Nephron (organoid): ENCODE data around the gene ETV3.
"Not testable (repeated sequence)": the region's sequence is repeated elsewhere in the genome, so short reads cannot be mapped to it uniquely, and the experiment has no call there.

ENCODE experiments used
- H3K27ac Mint-ChIP-seq, 3 experiments: 2 replicates each; pipeline ENCODE4 v1.8.0; 2020; ENCODE audit warnings: mixed read lengths in 3 of 3, mild to moderate bottlenecking in 2 of 3, moderate library complexity in 1 of 3
- H3K27me3 Mint-ChIP-seq: 2 replicates; pipeline ENCODE4 v1.8.0; 2021; ENCODE audit warnings: low read depth, mild to moderate bottlenecking, moderate library complexity, mixed read lengths
- H3K36me3 Mint-ChIP-seq: 2 replicates; pipeline ENCODE4 v1.8.0; 2020; ENCODE audit warnings: low read depth, mixed read lengths
- H3K4me1 Mint-ChIP-seq: 2 replicates; pipeline ENCODE4 v1.8.0; 2020; ENCODE audit warnings: mixed read lengths
- H3K4me3 Mint-ChIP-seq, 3 experiments: 2 replicates each; pipeline ENCODE4 v1.8.0; 2020; ENCODE audit warnings: mild to moderate bottlenecking in 3 of 3, mixed read lengths in 3 of 3, moderate library complexity in 2 of 3
- H3K9me3 Mint-ChIP-seq: 2 replicates; pipeline ENCODE4 v1.8.0; 2020; ENCODE audit warnings: mixed read lengths
- TF ChIP-seq, protein P1 (sequence below), 3 experiments: fragments of 200-600 bp; sonication (generic); IDR thresholded peaks; one replicate each; pipeline ENCODE4 v1.5.0; 2021; ENCODE audit warnings: antibody characterized with exemption in 3 of 3; ENCODE audit not compliant: unreplicated experiment in 3 of 3

The ETV3 gene

DNA sequence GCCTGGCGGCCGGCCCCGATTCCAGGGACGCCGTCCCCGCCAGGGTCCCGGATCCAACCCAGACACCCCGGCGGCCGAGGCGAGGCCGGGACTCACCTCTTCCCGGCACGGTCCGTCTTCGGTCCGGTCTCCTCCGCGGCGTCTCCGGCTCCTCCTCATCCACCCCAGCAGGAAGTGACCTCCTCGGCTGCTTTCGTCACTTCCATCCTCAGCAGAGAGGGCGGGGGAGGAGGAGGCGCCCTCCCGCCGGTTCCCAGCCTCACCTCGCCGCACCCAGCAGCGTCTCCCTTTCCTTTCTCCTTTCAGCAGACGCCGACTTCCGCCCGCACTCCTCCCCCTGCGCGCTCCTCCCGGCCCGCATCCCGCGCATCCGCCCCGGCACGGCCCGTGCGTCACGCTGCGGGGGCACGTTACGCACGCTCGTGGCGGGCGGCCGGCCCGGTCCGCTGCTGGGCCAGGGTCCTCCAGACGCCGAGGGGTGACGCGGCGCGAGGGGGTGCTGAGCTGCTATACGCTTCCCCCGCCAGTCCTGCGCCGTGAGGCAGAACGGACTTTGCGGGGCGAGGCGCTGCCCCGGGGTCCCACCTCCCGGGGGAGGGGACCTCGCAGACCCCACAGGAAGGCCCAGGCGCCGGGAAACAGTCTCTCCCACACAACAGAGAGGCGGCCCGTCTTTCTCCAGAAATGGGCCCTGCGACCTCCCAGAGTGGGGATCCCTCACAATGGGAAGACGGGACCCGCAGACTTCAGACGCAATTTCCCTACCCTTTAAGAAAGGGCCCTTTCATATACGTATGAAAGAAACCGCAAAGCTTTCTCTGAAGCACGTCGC, at the start of gene ETV3:
TSS of gene ETV3 (minus strand) at position 176 of the 832 bp plus-strand sequence. CDS start 2,043 bp downstream, outside the sequence.
- Mint-ChIP-seq H3K4me3 (peak within 1 kb of the TSS; percentile 92 to 98 (median 98)), H3K27ac (peak within 1 kb of the TSS; percentile 99 to 100 (median 99))

DNA sequence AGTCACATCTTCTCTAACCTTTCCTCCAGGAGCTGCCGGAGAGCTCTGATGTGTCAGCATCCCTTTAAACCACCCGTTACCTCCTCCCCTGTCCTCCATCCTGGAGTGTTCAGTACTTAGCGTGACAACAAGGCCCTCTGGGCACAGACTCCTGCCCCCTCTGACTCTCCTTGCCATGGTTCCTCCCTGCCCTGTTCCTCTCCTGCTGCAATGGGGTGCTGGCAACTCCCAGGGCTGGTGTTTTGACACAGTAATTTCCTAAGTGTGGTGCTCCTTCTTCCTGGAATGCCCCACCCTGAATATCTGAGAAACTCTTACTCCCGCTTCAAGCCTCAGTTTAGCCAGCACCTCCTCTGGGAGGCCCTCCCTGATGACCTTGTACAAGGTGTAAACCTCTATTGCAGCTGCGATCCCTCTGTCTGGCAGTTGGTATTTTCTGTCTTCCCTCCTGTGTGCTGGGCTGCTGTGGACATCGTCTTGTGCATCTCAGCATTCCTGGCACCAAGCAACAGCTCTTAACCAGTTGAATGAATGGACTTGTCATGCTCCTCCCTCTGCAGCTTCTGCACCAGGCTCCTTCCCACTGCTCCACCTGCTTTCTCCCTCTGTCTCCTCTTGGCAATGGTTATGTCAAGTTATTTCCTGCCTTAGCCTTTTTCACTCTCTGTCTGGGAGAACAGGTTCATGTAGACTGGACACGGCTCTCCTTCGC, 48.2 kb upstream of the ETV3 start:
- TF ChIP-seq, protein P1, sequence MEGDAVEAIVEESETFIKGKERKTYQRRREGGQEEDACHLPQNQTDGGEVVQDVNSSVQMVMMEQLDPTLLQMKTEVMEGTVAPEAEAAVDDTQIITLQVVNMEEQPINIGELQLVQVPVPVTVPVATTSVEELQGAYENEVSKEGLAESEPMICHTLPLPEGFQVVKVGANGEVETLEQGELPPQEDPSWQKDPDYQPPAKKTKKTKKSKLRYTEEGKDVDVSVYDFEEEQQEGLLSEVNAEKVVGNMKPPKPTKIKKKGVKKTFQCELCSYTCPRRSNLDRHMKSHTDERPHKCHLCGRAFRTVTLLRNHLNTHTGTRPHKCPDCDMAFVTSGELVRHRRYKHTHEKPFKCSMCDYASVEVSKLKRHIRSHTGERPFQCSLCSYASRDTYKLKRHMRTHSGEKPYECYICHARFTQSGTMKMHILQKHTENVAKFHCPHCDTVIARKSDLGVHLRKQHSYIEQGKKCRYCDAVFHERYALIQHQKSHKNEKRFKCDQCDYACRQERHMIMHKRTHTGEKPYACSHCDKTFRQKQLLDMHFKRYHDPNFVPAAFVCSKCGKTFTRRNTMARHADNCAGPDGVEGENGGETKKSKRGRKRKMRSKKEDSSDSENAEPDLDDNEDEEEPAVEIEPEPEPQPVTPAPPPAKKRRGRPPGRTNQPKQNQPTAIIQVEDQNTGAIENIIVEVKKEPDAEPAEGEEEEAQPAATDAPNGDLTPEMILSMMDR (IDR thresholded peaks at IDR 0.05; ENCODE audit: unreplicated experiment in 3 of 3), result no peak
- no peak overlapping the region for H3K4me3 Mint-ChIP-seq
- H3K4me1 Mint-ChIP-seq, result peaks cover 4% of the 10 kb centered on the region
- H3K9me3 Mint-ChIP-seq, result no peaks in the 10 kb centered on the region
- H3K27ac Mint-ChIP-seq, result no peak overlapping the region
- H3K36me3 Mint-ChIP-seq, result no peaks in the 10 kb centered on the region
- peaks cover 15% of the 10 kb centered on the region for H3K27me3 Mint-ChIP-seq

More for the DNA sequence above, at the start of gene ETV3:
- peaks cover 30% of the 10 kb centered on the region for H3K36me3 Mint-ChIP-seq
- H3K27me3 Mint-ChIP-seq, result no peaks in the 10 kb centered on the region
- peaks cover 44% of the 10 kb centered on the region for H3K4me1 Mint-ChIP-seq
- TF ChIP-seq, protein P1 (IDR thresholded peaks at IDR 0.05; ENCODE audit: unreplicated experiment in 3 of 3), result no peak
- no peaks in the 10 kb centered on the region for H3K9me3 Mint-ChIP-seq

DNA sequence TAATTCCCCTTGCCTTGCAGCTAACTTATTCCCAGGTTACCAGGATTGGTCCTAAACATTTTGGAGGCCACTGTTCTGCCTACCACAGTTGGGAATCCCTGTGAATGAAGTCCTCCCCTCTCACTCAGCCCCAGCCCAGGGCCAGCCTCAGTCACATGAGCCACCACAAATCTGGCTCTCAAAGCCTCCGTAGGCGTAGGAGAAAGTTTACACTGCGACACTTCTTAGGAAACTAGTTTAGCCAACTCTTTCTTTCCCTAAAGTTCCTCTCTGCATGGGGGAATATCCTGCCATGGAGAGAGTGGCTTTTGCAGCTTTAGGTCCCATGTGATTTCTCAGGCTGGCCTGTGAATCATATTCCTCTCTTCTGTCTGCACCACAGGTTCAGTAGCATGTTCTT, 45.7 kb upstream of the ETV3 start:
- TF ChIP-seq, protein P1 (IDR thresholded peaks at IDR 0.05; ENCODE audit: unreplicated experiment in 3 of 3), result no peak
- Mint-ChIP-seq H3K4me1 (peaks cover 11% of the 10 kb centered on the region), H3K27me3 (peaks cover 11% of the 10 kb centered on the region), H3K36me3 (no peaks in the 10 kb centered on the region), H3K9me3 (no peaks in the 10 kb centered on the region), H3K4me3 (no peak overlapping the region), H3K27ac (no peak overlapping the region)

DNA sequence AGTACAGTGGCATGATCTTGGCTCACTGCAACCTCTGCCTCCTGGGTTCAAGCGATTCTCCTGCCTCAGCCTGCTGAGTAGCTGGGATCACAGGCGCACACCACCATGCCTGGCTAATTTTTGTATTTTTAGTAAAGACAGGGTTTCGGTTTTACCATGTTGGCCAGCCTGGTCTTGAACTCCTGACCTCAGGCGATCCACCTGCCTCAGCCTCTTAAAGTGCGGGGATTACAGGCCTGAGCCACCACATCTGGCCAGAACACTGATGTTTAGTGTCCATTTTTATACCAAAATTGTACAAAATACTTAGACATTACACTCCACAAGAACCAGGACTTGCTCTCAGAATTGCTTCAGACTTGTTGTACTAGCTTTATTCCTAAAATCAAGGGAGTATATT, 44.2 kb upstream of the ETV3 start:
- H3K27me3 Mint-ChIP-seq, result peaks cover 11% of the 10 kb centered on the region
- H3K9me3 Mint-ChIP-seq, H3K27ac Mint-ChIP-seq, H3K36me3 Mint-ChIP-seq, H3K4me3 Mint-ChIP-seq: not testable (repeated sequence)
- peaks cover 11% of the 10 kb centered on the region for H3K4me1 Mint-ChIP-seq

DNA sequence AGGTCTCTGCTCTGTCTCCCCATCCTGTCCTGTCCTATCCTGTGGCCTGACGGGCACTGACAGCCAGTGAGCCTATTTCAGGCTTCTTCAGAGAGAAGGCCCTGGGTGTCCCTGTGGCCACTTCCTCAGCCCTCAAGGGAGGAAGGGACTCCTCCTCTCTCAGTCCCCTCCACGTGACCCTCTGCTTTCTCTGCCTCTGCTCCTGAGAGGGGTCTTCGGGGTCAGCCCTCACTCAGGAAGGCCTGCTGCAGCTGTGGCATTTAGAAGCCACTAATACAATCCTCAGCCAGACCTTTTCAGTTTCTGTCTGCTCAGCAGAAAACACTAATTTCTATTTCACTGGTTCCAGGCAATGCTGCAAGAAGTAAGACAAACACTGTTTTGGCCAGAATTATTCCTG, 43.6 kb upstream of the ETV3 start:
- H3K9me3 Mint-ChIP-seq, result no peaks in the 10 kb centered on the region
- TF ChIP-seq, protein P1 (IDR thresholded peaks at IDR 0.05; ENCODE audit: unreplicated experiment in 3 of 3), result no peak
- no peak overlapping the region for H3K4me3 Mint-ChIP-seq
- H3K4me1 Mint-ChIP-seq, result peaks cover 11% of the 10 kb centered on the region
- H3K27me3 Mint-ChIP-seq, result peaks cover 11% of the 10 kb centered on the region
- peak overlapping the region in 2 of 3 experiments; percentile 80 to 84 for H3K27ac Mint-ChIP-seq
- H3K36me3 Mint-ChIP-seq, result no peaks in the 10 kb centered on the region

DNA sequence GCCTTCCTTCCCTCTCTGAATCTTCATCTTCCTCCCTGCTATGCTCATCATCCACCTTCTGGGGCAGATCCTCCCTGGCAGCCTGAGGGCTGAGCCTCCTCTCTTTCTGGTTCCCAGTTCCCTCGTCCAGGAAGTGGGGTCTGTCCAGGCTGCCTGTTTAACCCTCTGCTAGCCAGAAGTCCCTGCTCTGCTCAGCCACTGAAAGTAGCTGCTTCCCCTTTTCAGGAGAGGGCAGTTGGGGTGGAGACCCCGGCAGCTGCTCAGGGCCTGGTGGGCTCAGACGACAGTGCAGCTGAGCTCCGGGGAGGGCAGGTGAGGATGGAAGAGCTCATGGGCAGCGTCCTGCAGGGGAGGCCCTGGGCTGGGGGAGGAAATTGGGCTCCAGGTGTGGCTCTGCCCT, 43.1 kb upstream of the ETV3 start:
- Mint-ChIP-seq H3K27me3 (peaks cover 11% of the 10 kb centered on the region), H3K4me1 (peaks cover 11% of the 10 kb centered on the region), H3K4me3 (no peak overlapping the region), H3K27ac (peak overlapping the region in 1 of 3 experiments; percentile 71), H3K36me3 (no peaks in the 10 kb centered on the region), H3K9me3 (no peaks in the 10 kb centered on the region)
- TF ChIP-seq, protein P1 (IDR thresholded peaks at IDR 0.05; ENCODE audit: unreplicated experiment in 3 of 3), result no peak
